Fibroblast of lung (primary cell): Measurements from ENCODE around the gene SDC1.
"Not testable (repeated sequence)": the region's sequence is repeated elsewhere in the genome, so short reads cannot be mapped to it uniquely, and the experiment has no call there.

ENCODE experiments used
- CTCF ChIP-seq, 2 donors: IDR thresholded peaks in 1 of 2; conservative IDR thresholded peaks in 1 of 2; 1 replicate in 1 of 2; 2 replicates in 1 of 2; pipeline ENCODE4 v1.5.1; 2011 to 2012; ENCODE audit warnings: low read length in 2 of 2, control low read depth in 1 of 2, inconsistent platforms in 1 of 2, low read depth in 1 of 2, mild to moderate bottlenecking in 1 of 2
- EZH2 ChIP-seq: IDR thresholded peaks from 2 replicates; pipeline ENCODE4 v1.5.1; 2012; ENCODE audit warnings: low read length, control low read depth, mild to moderate bottlenecking; ENCODE audit errors: missing control alignments

- TF ChIP-seq CTCF (conservative IDR thresholded peaks at IDR 0.05 in 1 of 2, IDR thresholded peaks at IDR 0.05 in 1 of 2; ENCODE audit: low read depth in 1 of 2, low read length in 2 of 2); EZH2: not testable (repeated sequence)
Observed at GRCh38 chr2:20243637-20244036, 18.7 kb upstream of the SDC1 start.
